ENCODE results near the gene GAB4.
"Not testable (repeated sequence)": the region's sequence is repeated elsewhere in the genome, so short reads cannot be mapped to it uniquely, and the experiment has no call there.

GAB4 gene, protein sequence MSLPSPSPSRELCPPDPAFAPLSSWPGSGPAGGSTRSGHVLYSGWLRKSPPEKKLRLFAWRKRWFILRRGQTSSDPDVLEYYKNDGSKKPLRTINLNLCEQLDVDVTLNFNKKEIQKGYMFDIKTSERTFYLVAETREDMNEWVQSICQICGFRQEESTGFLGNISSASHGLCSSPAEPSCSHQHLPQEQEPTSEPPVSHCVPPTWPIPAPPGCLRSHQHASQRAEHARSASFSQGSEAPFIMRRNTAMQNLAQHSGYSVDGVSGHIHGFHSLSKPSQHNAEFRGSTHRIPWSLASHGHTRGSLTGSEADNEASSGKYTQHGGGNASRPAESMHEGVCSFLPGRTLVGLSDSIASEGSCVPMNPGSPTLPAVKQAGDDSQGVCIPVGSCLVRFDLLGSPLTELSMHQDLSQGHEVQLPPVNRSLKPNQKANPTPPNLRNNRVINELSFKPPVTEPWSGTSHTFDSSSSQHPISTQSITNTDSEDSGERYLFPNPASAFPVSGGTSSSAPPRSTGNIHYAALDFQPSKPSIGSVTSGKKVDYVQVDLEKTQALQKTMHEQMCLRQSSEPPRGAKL

DNA sequence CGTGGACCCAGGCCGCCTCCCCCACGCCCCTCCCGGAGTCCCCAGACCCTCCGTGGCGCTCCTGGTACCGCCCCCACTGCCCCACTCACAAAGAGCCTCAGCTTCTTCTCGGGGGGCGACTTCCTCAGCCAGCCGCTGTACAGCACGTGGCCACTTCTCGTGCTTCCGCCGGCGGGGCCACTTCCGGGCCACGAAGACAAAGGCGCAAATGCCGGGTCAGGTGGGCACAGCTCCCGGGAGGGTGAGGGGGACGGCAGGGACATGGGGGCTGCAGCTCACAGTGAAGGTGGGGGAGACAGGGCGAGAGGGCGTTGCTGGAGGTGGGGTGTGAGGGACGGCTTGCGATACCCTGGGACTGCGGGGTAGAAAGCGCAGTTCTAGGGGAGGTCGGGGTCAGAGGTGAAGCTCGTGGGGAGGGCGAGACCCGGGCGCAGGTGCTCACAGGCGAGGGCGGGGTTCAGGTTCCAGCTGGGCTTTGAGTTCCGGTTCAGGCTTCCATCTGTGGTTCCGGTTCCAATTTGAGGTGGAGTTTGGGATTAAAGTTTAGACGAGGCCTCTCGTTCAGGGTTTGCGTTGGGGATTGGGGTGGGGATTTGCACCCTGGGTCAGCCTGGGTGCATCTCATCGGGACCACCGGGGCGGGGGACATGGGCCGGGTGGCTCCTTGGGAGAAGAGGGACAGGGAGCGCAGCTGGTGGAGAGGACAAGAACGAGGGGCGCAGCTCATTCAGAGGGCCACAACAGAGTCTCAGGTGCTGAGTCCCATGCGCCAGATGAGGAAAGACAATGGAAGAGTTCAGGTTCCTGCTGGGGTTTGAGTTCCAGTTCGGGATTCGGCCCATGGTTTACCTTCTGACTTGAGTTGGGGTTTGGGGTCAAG, at the start of gene GAB4:
Gene GAB4 (minus strand): TSS at position 371 of the 880 bp plus-strand sequence. CDS start 108 bp downstream, at position 263.
- DNase-seq, result no peak

DNA sequence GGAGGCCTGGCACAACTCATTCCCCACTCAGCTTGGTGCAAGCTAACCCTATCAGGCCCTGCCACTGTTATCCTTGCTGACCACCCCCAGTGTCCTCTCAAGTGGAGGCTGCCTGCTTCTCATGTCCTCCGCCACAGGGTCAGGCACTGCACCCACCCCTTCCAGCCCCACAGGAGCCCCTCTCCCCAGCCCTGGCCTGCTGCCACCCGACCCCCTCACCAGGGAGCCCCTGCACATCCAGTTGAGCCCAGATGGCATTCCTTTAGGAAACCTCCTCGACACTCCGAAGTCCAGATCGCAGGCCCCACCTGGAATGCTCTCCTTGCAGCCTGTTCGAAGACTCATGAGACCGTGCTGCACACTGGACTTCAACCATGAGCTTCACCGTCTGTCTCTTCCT, 48.8 kb upstream of the GAB4 start:
- DNase-seq, result no peak

DNA sequence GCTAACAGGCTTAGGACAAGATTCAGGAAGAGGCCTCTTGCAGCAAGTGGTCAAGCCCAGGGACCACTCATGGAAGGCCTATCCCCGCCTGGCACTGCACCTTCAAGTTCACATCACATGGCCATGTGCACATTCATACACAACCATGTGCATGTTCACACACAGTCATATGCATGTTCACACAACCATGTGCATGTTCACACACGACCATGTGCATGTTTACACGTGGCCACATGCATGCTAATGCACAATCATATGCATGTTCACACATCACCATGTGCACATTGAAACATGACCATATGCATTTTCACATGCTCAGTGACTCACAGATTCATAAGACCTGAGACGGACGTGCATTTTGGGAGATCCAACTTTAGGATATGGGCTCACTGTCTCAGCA, 48.0 kb upstream of the GAB4 start:
- no peak for DNase-seq

DNA sequence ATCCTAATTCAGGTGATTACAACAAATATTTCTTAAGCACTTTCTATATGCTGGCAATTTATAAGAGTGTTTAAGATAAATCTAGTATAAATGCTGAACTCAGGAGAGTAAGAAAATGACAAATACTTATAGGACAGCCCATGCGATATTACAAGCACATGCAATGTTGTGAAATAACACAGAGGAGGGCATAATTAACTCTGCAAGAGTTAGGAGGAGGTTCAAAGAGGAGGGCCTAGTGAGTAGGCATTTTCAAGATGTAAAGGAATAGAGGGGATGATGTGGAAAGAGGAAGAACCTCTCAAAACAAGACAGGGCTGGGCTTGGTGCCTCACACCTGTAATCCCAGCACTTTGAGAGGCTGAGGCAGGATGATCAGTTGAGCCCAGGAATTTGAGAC, 39.6 kb upstream of the GAB4 start:
- DNase-seq, result no peak

DNA sequence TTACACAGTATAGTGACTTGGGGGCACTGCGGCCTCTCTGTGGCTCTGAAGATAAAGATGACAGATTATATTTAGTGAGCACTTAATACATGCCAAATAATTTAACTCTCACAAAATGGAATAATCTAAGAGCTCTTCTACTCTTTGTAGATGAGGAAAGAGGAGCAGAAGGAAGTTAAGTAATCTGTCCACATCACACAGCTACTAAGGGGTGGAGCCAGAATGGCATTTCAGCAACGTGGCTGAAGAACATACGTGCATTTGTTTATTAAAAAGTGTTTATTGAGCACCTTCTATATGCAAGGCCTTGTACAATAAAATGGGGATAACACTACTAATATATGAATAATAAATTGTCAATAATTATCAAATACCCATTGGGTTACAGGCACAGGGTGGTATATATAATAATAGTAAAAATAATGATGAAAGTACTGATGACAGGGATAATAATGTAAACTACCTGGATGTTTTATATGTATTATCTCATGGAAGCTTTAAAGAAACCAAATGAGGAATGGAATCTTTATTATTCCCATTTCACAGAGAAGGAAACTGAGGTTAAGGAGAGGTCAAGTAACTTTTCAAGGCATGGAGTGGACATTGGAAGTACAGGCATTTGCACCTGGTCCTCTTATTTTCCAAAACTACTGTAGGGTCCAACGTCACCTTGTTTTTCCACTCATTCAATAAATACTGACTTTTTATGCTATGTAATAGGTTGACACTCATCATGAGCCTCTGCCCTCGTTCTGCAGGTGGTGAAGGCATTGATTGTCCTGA, 38.7 kb upstream of the GAB4 start:
- DNase-seq, result no peak

DNA sequence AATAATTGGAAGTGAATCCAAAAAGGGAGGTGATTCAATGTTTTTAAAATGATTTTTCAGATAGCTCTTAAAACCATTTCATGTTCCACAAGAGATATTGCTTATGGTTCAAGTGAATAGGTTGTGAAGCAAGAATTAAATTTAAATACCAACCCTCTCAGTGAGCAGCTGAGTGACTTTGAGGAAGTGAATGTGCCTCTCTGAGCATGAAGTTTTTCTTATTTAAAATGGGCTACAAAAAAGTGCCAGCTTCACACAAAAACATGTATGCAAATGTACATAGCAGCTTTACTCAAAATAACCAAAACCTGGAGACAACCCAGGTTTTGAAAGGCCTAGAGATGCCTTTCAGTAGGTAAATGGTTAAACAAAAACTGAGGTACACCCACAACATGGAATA, 35.5 kb upstream of the GAB4 start:
- DNase-seq, result no peak

DNA sequence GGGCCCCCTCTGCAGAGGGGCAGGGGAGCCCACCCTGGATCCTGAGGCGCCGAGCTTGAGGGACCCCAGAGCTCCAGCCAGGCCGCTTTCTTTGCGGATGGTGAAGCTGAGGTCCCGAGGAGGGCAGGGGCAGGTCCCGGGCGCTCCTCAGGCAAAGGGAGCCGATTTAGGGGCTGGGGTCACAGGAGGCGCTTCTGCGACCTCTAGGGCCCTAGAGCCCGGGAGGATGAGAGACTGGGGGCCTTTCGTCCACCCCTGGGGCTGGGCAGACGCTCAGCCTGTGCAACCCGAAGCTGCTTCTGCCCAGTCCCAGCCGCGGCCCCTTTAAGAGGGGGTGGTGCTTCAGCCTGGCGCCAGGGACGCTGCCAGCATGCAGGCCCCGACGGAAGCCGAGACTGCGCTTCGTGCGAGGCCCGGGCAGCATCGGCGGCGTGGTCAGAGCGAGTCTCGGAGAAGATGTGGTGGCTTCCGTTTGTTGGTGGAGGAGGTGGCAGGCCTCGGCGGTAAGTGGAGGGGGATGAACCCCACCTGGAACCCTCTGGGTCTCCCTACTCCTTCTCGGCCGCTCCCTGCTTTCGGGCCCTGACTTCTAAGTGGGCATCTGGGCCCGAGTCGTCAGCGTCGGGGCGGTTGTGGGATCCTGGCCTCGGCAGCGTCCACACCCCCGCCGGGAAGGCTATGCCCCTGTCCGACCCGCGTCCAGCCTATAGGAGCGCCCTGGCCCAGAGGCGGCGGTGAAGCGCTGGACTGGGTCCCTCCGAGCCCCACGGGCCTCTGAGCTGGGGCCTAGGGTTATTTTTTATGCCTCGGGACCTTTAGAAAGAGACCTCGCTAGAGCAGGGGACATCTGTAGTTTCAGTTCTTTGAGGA, 29.1 kb upstream of the GAB4 start:
- DNase-seq, result not testable (repeated sequence)

DNA sequence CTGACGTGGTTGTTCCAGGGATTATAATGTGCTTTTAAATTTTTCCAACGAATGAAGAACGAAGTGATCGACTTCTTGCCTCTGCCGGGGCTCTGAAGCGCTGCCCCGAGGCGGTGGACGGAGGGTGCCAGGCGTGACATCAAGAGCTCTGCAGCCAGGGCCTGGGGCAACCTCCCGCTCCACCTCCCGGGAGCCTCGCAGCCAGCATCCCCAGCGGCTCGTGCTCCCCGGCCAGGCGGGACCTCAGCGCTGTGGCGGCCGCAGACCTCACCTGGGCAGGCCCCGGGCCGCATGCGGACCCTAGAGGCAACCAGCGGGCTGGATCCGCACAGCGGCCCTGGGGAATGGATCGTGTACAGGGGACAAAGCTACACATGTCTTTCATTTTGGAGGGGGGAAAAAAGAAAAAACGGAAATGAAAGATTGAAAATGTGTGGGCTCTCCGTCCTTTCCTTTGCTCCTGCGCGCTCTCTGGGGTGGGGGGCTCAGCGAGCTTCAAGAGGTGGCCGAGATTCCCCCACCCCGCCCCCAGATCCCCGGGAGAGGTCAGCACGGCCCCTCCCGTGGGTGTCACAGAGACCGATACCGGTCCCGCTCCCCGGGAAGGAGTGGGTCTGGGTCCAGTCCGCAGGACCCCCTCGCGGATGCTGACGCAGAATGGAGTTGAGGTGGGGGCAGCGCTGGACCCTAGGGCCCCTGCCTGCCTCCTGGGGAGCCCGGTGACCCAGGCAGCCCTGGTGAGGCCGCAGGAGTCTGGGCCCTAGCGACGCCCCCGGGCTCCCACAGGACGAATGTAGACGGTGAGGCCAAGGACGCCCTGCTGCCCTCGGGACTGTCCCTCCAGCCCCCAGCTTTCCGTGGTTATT, 28.2 kb upstream of the GAB4 start:
- not testable (repeated sequence) for DNase-seq

DNA sequence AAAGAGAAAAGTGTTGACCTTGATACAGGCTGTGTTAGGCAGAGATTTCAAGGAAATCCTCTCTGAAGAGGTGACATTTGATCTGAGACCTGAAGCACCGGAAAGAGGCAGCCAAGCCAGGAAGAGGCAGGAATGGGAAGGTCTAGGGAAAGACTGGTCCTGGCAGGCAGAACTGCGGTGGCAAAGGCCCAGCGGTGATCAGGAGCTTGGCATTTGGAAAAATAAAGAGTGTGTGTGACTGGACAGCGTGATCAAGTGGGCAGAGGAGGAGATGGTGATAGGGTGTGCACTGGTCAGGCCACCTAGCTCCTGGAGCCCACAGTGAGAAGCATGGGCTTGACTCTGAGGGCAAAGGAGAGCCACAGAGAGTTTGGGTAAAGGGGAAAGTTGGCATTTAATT, 27.2 kb upstream of the GAB4 start:
- no peak for DNase-seq

DNA sequence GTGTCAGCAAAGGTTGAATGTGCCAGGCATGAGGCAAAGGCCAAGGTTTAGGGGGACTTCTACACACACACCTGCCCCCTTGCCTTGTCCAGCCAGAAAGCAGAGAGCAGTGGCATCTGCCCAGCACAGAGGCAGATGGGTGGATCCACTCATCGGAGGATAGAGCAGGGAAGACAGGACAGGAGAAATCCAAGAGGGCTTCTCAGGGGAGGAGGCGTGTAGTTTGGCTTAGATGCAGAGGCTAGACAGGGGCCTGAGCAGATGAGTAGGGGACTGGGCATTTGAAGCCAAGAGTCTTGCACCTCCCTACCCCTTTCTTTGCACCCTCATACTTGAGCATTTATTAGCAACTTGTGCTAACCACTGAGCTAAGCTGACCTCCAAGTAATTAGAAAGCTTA, 26.5 kb upstream of the GAB4 start:
- not testable (repeated sequence) for DNase-seq

DNA sequence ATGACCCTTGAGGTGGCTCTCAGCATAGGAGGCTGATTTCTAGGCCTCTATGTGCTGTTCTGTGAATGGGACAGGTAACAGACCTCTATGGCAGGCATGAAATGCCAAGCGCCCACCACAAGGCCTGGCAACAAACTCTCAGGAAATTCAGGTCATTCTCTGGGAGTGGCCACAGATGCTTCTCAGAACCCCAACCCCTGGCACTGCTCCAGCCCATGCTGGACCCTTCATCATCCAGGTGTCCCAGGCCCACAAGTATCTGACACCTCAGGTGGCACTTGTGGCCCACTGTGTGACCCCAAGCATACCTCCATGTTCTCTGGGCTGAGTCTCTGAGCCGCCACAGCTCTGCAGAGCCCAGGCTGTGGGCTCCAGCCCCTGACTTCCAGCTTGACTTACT, 24.3 kb upstream of the GAB4 start:
- DNase-seq, result not testable (repeated sequence)

DNA sequence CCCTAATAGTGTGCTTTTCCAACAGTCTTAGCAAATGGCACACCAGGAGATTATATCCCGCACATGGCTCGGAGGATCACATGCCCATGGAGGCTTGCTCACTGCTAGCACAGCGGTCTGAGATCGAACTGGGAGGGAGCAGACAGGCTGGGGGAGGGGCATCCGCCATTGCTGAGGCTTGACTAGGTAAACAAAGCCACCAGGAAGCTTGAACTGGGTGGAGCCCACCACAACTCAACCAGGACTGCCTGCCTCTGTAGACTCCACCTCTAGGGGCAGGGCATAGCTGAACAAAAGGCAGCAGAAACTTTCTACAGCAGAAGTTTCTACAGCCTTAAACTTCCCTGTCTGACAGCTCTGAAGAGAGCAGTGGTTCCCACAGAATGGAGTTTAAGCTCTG, 16.4 kb upstream of the GAB4 start:
- not testable (repeated sequence) for DNase-seq

DNA sequence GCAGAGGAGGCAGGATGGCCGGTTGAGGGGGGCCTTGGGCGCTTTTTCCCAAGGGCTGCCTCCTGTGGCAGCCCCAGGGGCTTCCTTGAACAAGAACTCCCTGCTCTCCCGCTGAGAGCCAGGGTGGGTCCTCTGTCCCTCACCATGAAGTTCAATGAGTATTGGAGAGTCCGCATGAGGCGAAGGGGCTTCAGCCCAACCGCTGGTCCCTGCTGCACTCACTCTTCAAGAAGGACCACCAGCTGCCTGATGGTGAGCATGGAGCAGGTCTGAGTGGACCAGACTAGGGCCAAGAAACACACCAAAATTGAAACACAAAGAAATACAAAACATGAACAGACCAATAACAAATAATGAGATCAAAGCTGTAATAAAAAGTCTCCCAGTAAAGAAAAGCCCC, 7.5 kb upstream of the GAB4 start:
- DNase-seq, result not testable (repeated sequence)

DNA sequence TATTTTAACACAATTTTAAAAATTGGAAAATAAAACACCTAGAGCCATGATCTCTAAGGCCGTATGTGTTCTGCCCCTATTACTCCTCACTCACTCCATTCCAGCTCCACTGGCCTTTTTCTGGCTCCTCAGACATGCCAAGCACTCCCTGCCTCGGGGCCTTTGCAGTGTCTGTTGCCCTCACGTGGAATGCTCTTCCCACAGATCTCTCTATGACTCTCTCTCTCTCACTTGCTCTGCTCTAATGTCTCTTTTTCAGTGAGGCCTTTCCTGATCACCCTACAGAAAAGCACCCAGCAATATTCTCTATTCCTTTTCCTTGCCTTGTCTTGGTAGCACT, 6.0 kb upstream of the GAB4 start:
- not testable (repeated sequence) for DNase-seq

DNA sequence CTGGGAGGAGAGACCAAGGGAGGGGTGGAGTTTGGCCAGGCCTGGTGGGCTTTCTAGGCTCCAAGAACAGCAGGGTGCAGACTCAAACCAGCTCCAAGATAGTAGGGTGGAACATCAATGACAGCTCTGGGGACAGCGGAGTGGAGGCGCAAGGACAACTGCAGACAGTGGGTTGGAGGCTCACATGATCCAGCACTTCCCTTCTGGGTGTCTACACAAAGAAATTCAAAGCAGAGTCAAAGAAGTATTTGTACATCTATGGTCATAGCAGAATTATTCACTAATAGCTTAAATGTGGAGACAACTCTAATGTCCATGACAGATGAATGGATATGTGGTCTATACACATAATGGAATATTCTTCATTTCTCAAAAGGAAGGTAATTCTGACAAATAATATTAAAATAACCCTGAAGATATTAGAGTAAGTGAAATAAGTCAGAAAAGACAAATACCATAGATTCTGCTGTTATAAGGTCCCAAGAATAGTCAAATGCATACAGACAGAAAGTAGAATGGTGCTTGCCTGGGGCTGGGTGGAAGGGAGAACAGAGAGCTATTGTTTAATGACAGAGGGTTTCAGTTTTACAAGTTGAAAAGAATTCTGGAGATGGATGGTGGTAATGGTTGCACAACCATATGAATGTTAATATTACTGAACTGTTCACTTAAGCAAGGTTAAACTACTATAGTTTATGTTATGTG, 5.5 kb upstream of the GAB4 start:
- no peak for DNase-seq

DNA sequence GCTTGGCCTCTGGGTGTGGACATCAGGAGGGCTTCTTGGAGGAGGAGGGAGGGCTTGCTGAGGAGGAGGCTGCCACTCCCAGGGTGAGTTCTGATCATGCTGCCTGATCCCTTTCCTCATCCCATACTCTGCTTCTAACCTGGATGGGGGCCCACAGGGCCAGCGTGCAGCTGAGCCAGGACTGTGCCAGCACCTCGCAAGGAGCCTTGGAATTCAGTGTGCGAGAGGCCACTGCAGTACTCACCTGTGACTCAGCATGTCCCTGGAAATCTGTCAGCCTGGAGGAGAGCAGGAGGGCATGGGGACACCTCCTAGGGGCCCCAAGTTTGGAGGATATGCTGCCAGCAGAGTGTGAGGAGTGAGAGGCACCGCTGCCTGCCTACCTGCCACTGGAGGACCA, 4.2 kb upstream of the GAB4 start:
- DNase-seq, result no peak

DNA sequence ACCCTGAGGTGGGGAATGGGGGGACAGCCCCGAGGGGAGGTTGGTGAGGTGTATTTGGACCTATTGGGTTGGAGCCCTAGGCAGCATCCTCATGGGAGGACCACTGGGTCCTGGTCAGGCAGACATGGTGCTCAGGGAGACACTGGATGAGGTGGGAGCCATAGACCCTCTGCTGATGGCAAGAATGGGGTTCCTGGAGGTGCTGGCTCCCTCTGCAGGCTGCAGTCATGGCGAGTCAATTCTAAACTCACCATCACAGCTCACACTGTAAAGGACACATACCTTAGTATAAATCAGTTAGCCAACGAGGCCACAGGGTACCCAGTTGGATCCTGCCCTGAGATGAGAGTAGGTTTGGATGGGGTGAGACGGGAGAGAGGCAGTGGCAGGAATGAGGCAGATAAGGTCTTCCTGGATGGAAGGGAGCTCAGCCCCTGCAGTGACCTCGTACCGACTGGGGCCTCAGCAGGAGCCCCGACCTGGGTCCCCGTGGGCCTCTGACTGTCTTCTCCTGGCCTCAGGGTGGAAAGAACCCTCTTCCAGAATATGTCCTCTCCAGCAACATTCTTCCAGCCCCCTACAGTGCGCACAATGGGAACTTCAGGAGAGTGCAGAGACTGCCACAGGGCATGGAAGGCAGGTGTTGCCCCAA, 1.7 kb upstream of the GAB4 start:
- DNase-seq, result no peak

DNA sequence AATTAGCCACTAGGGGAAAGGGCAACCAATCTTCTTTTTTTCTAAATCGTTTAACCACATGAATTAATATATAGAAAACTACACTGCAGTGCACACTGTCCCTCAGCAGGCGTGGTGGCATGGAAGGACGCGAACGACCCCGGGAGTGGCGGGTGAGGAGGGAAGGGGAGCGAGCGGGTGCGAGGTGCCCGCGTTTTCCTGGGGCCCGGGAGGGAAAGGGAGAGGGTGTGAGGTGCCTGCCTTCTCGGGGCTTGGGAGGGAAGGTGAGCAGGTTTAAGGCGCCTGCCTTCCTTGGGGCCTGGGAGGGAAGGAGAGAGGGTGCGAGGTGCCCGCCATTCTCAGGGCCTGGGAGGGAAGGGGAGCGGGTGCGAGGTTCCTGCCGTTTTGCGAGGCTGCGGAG, 765 bp downstream of the GAB4 start:
- no peak for DNase-seq

DNA sequence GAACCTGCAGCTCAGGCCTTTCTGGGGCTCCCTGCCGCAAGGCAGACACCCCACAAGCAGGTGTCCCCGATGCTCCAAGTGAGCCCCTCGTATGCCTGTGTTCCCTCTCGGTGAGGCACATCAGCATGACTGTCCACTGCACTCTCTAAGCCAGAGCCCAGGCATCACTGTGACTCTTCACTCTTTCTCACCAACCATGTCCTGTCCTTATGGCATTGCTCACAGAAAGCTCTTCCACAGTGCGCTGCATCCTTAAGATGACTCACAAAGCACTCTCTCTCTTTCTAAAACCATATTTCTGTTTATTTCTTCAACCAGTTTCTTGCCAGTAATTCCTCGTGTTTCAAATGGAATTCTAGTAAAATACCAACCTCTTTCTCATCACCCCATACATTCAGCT, 18.1 kb downstream of the GAB4 start:
- DNase-seq, result no peak

DNA sequence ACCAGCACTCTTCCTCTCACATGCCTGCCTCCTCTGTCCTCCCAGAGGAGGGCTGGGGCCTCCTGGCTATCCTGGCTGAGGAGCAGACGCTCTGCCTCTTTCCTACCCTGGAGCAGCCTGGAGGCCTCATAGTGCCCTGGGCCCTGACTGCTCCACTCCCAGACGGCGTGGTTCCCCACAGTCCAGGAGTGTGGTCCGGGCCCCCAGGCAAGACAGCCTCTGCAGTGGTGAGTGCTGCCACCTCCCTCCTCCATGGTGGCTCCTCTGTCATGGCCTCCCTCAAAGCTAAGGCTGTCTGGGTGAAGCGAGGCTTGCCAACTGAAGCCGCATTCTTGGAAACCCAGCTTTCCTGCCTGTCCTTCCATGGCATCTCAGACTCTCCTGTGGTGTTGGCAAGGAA, 19.8 kb downstream of the GAB4 start:
- no peak for DNase-seq

Data from activated CD4-positive, alpha-beta T cell treated with anti-CD3 and anti-CD28 coated beads for 4 hours (primary cell).